Vagina (tissue), 2 donors: ENCODE measurements around the gene PTPRN2. TPM values are rescaled to one million over a fixed set of nuclear protein-coding genes. Genes with fewer than 3 reads are reported as not detected.
"Not testable (repeated sequence)": the region's sequence is repeated elsewhere in the genome, so short reads cannot be mapped to it uniquely, and the experiment has no call there.

Experiments used
- DNase-seq, 2 donors: peaks; one replicate each; pipeline ENCODE4 v3.0.0-alpha.2; 2017; ENCODE audit errors: extremely low spot score in 2 of 2
- H3K27ac ChIP-seq: fragments of 200-600 bp; sonication (generic); one replicate; pipeline ENCODE4 v1.5.1; 2019
- H3K27me3 ChIP-seq: fragments of 200-600 bp; sonication (generic); one replicate; pipeline ENCODE4 v1.5.1; 2019
- H3K36me3 ChIP-seq, 2 donors: fragments of 200-600 bp; sonication (generic); one replicate each; pipeline ENCODE4 v1.5.1; 2017 to 2019
- H3K4me1 ChIP-seq: fragments of 200-600 bp; sonication (generic); one replicate; pipeline ENCODE4 v1.5.1; 2019
- H3K4me3 ChIP-seq, 2 donors: fragments of 200-600 bp; sonication (generic); 1 replicate in 1 of 2; 2 replicates in 1 of 2; pipeline ENCODE4 v1.5.1; 2016 to 2019
- H3K9me3 ChIP-seq: fragments of 200-600 bp; sonication (generic); one replicate; pipeline ENCODE4 v1.5.1; 2019
- POLR2A ChIP-seq, 2 donors: fragments of 450-650 bp; IDR thresholded peaks; one replicate each; pipeline ENCODE4 v1.6.1; 2017; ENCODE audit warnings: antibody characterized with exemption in 2 of 2, mild to moderate bottlenecking in 2 of 2, moderate library complexity in 2 of 2
- POLR2AphosphoS5 ChIP-seq, 2 donors: sonication (generic); formaldehyde crosslinking; IDR thresholded peaks; one replicate each; pipeline ENCODE4 v1.9.0; 2017; ENCODE audit warnings: antibody characterized with exemption in 2 of 2, mild to moderate bottlenecking in 2 of 2, low read depth in 1 of 2; ENCODE audit not compliant: insufficient read depth in 1 of 2
- intact Hi-C: fragments of 100-400 bp; cut with DNase I; formaldehyde crosslinking; loops from one replicate; pipeline ENCODE4 v1.15.1; 2023
- total RNA-seq: library from RNA; depleted of rRNA; stranded (reverse); fragments of >200 nt; gene quantifications from one replicate; pipeline ENCODE4 v1.2.3, GENCODE V29; 2016
- TF ChIP-seq, protein P1 (sequence below), 3 experiments: fragments of 450-650 bp in 2 of 3; fragments of 200-600 bp in 1 of 3; sonication (generic) in 1 of 3; IDR thresholded peaks; one replicate each; pipeline ENCODE4 v1.5.1; 2017 to 2019; ENCODE audit warnings: antibody characterized with exemption in 3 of 3, mild to moderate bottlenecking in 2 of 3, moderate library complexity in 2 of 3

PTPRN2 gene
- total RNA-seq, 1 donor from 2014 or later, result 7.4 TPM

DNA sequence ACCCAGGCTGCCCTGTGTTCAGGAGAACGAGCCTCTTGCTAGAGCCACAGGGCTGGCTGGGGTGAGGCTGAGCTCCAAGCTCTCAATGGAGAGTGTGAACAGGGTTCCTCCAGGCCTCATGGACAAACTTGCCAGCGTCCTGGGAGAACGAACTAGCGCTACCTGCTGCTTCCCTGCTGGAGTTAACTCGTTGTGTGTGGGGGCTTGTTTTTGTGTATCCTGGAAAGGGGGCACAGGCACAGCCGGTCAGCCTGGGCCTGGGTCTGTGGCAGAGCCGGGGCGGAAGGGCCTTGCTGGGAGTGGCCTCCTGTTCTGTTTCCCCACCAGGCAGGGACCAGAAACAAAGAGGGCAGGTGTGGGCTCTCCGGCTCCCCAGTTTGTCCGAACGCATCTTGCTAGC, 991.6 kb downstream of the PTPRN2 start:
- H3K4me3 ChIP-seq, result no peak overlapping the region
- H3K4me1 ChIP-seq, result no peaks in the 10 kb centered on the region
- H3K36me3 ChIP-seq, result no peaks in the 10 kb centered on the region
- H3K27ac ChIP-seq, result no peak overlapping the region
- H3K9me3 ChIP-seq, result no peaks in the 10 kb centered on the region
- DNase-seq, result no peak
- intact Hi-C loops, result no loop called here
- no peaks in the 10 kb centered on the region for H3K27me3 ChIP-seq
- TF ChIP-seq, protein P1, sequence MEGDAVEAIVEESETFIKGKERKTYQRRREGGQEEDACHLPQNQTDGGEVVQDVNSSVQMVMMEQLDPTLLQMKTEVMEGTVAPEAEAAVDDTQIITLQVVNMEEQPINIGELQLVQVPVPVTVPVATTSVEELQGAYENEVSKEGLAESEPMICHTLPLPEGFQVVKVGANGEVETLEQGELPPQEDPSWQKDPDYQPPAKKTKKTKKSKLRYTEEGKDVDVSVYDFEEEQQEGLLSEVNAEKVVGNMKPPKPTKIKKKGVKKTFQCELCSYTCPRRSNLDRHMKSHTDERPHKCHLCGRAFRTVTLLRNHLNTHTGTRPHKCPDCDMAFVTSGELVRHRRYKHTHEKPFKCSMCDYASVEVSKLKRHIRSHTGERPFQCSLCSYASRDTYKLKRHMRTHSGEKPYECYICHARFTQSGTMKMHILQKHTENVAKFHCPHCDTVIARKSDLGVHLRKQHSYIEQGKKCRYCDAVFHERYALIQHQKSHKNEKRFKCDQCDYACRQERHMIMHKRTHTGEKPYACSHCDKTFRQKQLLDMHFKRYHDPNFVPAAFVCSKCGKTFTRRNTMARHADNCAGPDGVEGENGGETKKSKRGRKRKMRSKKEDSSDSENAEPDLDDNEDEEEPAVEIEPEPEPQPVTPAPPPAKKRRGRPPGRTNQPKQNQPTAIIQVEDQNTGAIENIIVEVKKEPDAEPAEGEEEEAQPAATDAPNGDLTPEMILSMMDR (IDR thresholded peaks at IDR 0.05), result no peak
- TF ChIP-seq POLR2AphosphoS5 (IDR thresholded peaks at IDR 0.05; ENCODE audit: insufficient read depth in 1 of 2, low read depth in 1 of 2), result no peak

DNA sequence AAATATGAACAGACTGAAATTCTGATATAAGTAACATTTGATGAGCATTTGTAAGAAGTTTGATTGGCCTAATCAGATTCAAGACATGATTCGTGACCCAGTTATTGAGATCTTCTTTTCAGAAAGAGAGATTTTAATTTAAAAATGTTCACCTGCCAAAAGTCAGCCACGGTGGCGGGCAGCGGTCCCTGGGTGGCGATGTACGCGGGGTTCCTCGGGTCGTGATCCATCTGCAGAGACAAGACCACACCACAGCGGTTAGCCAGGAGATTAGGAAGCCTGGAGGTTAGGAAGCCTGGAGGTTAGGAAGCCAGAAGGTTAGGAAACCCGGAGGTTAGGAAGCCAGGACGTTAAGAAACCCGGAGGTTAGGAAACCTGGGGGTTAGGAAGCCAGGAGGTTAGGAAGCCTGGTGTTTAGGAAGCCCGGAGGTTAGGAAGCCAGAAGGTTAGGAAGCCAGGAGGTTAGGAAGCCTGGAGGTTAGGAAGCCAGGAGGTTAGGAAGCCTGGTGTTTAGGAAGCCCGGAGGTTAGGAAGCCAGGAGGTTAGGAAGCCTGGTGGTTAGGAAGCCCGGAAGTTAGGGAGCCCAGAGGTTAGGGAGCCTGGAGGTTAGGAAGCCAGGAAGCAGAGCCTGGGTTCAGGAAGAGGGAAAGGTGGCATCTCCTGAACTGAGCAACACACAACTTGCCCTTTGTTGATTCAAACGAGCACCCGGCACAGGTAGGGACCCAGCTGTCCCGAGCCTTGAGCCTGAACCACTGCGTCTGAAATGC, 992.4 kb downstream of the PTPRN2 start:
- H3K27me3 ChIP-seq, result no peaks in the 10 kb centered on the region
- H3K27ac ChIP-seq, result no peak overlapping the region
- H3K4me1 ChIP-seq, result no peaks in the 10 kb centered on the region
- no peak overlapping the region for H3K4me3 ChIP-seq
- H3K36me3 ChIP-seq, result no peaks in the 10 kb centered on the region
- no peak for DNase-seq
- TF ChIP-seq POLR2AphosphoS5 (IDR thresholded peaks at IDR 0.05; ENCODE audit: insufficient read depth in 1 of 2, low read depth in 1 of 2) (no peak), POLR2A (IDR thresholded peaks at IDR 0.05) (no peak)
- TF ChIP-seq, protein P1 (IDR thresholded peaks at IDR 0.05), result no peak
- intact Hi-C loops, result no loop called here
- no peaks in the 10 kb centered on the region for H3K9me3 ChIP-seq

DNA sequence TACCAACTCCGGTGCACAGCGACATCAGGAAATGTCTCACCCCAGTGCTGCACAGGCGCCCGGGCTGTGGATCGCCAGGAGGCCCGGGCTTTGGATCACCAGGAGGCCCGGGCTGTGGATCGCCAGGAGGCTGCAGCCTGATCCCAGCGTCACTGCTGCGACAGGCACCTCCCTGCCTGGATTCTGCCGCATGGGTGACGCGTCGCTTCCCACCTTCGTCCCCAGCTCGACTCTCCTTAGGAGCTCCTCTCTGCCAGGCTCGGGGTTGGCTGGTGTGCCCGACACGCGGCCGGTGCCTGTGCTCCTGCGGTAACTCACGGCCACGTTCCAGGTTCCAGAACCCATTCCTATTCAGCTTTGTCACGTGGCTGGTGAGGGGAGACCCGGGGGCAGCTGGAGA, 993.3 kb downstream of the PTPRN2 start:
- Histone ChIP-seq H3K27ac (no peak overlapping the region), H3K4me3 (no peak overlapping the region), H3K36me3 (no peaks in the 10 kb centered on the region), H3K9me3 (no peaks in the 10 kb centered on the region), H3K4me1 (no peaks in the 10 kb centered on the region), H3K27me3 (no peaks in the 10 kb centered on the region)
- TF ChIP-seq, protein P1 (IDR thresholded peaks at IDR 0.05), result no peak
- TF ChIP-seq POLR2AphosphoS5 (IDR thresholded peaks at IDR 0.05; ENCODE audit: insufficient read depth in 1 of 2, low read depth in 1 of 2) (no peak), POLR2A (IDR thresholded peaks at IDR 0.05) (no peak)
- DNase-seq, result no peak
- intact Hi-C loops, result no loop called here

DNA sequence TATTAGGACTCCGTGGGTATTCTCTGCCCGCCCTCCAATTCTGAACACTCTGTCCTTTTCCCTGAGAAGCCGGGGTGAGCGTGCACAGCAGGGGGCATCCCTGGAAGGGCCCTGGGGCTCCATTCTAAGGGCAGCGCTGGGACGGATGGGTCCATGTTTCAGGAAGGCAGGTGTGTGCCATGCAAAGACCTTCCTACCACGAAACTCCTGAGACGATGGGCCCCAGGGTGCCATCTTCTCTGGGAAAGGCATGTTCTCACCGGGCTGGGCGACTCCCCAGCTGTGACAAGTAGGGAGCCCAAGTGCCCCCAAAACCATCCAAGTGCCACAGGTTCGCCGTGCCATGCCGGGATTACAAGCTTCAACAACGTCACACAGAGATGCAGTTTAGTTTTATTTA, 994.1 kb downstream of the PTPRN2 start:
- DNase-seq, result no peak
- no peaks in the 10 kb centered on the region for H3K9me3 ChIP-seq
- no peaks in the 10 kb centered on the region for H3K27me3 ChIP-seq
- no peaks in the 10 kb centered on the region for H3K4me1 ChIP-seq
- TF ChIP-seq POLR2A (IDR thresholded peaks at IDR 0.05), result no peak
- TF ChIP-seq POLR2AphosphoS5 (IDR thresholded peaks at IDR 0.05; ENCODE audit: insufficient read depth in 1 of 2, low read depth in 1 of 2), result no peak
- TF ChIP-seq, protein P1 (IDR thresholded peaks at IDR 0.05), result no peak
- intact Hi-C loops, result no loop called here
- H3K36me3 ChIP-seq, result no peaks in the 10 kb centered on the region
- H3K27ac ChIP-seq, result no peak overlapping the region
- no peak overlapping the region for H3K4me3 ChIP-seq

DNA sequence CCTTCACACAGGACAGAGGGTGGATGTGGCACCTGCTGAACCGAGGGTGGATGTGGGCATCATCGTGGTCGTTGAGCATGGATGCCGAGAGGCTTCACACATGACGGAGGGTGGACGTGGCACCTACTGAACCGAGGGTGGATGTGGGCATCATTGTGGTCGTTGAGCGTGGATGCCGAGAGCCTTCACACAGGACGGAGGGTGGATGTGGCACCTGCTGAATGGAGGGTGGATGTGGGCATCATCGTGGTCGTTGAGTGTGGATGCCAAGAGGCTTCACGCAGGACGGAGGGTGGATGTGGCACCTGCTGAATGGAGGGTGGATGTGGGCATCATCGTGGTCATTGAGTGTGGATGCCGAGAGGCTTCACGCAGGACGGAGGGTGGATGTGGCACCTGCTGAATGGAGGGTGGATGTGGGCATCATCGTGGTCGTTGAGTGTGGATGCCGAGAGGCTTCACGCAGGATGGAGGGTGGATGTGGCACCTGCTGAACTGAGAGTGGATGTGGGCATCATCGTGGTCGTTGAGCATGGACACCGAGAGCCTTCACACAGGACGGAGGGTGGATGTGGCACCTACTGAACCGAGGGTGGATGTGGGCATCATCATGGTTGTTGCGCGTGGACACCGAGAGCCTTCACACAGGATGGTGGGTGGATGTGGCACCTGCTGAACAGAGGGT, 994.8 kb downstream of the PTPRN2 start:
- H3K4me1 ChIP-seq, H3K27ac ChIP-seq, H3K9me3 ChIP-seq, H3K4me3 ChIP-seq, intact Hi-C loops, H3K36me3 ChIP-seq, DNase-seq, H3K27me3 ChIP-seq: not testable (repeated sequence)
